VCaP (cell line): ENCODE data around the gene PLEKHG4B.

Experiments used
- H3K27ac ChIP-seq: fragments of 450-650 bp; 2 replicates; pipeline ENCODE4 v1.5.1; 2017
- CTCF ChIP-seq: fragments of 450-650 bp; conservative IDR thresholded peaks from 2 replicates; pipeline ENCODE4 v1.5.1; 2017; ENCODE audit warnings: mild to moderate bottlenecking, moderate library complexity

The PLEKHG4B gene

DNA sequence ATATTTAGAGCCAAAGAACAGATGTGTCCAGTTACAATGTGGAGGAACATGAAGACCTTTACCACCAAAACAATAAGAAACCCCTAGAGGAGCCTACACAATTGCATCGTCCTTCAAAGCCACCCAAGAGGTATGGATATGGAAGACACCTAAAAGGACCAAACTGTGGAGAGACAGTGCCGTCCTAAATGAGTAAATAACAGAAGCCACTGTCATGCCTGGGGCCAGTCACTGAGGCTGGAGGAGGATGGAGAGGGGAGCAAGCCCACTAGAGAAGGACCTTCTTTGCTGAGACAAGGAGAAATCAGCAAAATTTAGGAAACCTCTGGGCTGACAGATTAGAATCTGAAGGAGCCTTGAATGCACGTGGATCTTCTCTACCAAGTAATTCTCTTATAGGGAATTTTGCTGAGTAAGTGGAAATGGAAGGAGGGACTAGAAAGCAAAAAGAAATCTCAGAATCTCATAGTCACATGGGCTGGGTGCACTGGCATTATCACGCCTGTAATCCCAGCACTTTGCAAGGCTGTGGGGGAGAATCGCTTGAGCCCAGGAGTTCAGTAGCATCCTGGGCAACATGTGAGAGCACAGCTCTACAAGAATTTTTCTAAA, 27.6 kb downstream of the PLEKHG4B start:
- no peak overlapping the region for H3K27ac ChIP-seq
- TF ChIP-seq CTCF: no peak

- no peak overlapping the region for H3K27ac ChIP-seq
- no peak for TF ChIP-seq CTCF
Measured at GRCh38 chr5:121432-121831, 29.5 kb downstream of the PLEKHG4B start.

GRCh38 chr5:125815-126214, 33.8 kb downstream of the PLEKHG4B start:
- H3K27ac ChIP-seq: no peak overlapping the region
- no peak for TF ChIP-seq CTCF

GRCh38 chr5:126806-127205, 34.8 kb downstream of the PLEKHG4B start:
- TF ChIP-seq CTCF: no peak
- H3K27ac ChIP-seq: no peak overlapping the region

GRCh38 chr5:127886-128285, 35.9 kb downstream of the PLEKHG4B start:
- no peak overlapping the region for H3K27ac ChIP-seq
- no peak for TF ChIP-seq CTCF

- no peak for TF ChIP-seq CTCF
- no peak overlapping the region for H3K27ac ChIP-seq
Measured at GRCh38 chr5:128446-128845, 36.5 kb downstream of the PLEKHG4B start.

- TF ChIP-seq CTCF: no peak
- H3K27ac ChIP-seq: no peak overlapping the region
Measured at GRCh38 chr5:129148-129547, 37.2 kb downstream of the PLEKHG4B start.
